HG03575 (cell line): ENCODE measurements around the gene TATDN2.

ENCODE experiments used
- ATAC-seq: cut with Tn5 transposase; IDR thresholded peaks from one replicate; pipeline ENCODE4 v1.9.1; 2021; ENCODE audit not compliant: unreplicated experiment, insufficient number of reproducible peaks, low FRiP score; ENCODE audit errors: extremely low read depth

Gene TATDN2

GRCh38 chr3:10234526-10235230 lies 13.6 kb upstream of the TATDN2 start:
- no peak for ATAC-seq

GRCh38 chr3:10235551-10235950 lies 12.7 kb upstream of the TATDN2 start:
- no peak for ATAC-seq

DNA sequence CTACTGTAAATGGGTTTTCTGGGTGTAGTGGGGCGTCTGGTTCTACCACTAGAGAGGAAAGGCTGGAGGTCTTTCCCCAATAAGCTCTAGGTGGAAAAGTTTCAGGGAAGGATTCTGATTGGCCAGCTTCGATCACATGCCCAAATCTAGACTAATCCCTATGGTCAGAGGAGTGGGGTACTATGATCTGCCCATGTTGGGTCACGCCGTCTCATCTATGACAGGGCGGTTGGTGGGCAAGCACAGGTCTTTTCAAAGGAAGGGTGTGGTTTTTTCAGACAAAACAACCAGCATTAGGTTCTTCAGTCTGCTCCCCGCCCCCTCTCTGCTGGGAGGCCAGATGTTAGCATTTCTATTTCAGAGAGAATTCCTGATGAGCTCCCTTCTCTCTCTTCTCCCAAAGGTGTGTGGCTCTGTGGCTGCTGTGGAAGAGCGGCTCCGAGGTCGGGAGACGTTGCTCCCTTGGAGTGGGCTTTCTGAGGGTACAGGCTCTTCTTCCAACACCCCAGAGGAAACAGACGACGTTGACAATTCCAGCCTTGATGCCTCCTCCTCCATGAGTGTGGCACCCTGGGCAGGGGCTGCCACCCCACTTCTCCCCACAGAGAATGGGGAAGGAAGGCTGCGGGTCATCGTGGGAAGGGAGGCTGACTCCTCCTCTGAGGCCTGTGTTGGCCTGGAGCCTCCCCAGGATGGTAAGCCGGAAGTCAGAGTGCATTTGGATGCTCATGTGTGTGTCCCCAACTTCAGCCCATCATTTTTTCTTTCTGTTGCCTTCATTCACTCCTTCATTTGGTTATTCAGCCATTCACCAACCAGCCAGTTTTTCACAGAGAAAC lies 9.7 kb upstream of the TATDN2 start:
- ATAC-seq, result no peak

DNA sequence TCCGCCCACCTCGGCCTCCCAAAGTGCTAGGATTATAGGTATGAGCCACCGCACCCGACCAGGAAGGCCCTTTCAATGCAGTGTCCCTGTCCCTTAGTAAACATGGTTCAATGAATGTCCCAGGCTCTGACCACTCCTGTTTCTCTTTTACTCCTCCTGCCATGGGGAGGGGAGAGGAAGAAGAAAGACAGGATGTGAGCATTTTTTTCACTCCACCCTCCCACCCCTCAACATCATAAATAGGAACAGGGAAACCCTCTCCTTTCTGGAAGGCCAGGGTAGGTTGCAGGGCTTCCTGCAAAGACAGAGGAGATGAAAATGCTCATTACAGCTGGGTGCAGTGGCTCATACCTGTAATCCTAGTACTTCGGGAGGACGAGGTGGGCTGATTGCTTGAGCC lies 7.5 kb upstream of the TATDN2 start:
- ATAC-seq, result no peak

- ATAC-seq, result no peak
These were observed 5.8 kb upstream of the TATDN2 start for GRCh38 chr3:10242182-10243065.

DNA sequence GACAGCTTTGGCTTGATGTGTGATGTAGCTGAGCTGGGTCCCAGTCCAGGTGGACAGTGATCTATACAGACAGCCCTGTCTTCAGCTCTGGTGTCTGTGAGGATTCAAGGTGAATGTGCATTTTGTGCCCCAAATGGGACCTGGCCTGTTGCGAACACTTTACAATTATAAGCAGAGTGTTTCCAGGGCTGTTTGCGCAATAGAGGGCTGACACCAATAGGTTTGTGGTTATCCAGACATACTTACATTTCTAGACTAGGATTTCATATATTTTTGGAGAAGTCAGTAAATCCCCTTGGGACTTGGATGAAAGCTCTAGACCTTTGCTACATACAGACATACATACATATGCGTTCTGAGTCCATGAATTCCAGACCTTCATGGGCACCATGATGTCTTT lies 4.2 kb upstream of the TATDN2 start:
- ATAC-seq, result no peak

DNA sequence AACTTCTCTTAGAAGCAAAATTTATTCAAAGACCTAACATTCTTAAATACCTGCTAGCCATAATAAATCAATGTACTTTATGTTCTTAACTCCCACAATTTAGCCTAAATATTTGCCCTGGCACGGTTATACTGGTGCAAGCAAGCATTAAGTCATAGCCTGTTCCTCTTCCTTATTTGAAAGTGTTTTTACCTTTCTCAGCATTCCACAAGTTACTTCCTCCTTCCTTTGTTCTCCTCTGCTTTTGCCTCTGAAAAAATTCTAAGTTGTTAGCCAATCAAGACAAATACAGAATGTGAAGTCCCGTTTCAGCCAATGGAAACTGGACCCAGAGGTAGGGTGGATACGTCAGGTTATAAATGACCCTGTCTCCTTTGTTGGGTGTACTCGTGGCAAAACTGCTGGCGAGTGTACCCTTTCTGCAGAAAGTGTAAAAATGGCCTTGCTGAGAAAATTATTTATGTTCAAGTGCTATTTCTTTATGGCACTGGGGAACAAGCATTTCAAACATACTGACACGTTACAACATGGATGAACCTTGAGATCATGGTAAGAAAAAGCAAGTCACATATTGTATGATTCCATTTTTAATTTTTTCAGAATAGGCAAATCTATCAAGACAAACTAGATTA lies 3.1 kb upstream of the TATDN2 start:
- no peak for ATAC-seq

GRCh38 chr3:10247679-10248183 lies 528 bp upstream of the TATDN2 start:
- no peak for ATAC-seq

- no peak for ATAC-seq
These were observed 907 bp downstream of the TATDN2 start for GRCh38 chr3:10248984-10249748.

GRCh38 chr3:10249833-10250232 lies 1.6 kb downstream of the TATDN2 start:
- ATAC-seq, result no peak

- ATAC-seq, result no peak
These were observed 2.7 kb downstream of the TATDN2 start for GRCh38 chr3:10251006-10251405.

- ATAC-seq, result no peak
These were observed 5.5 kb downstream of the TATDN2 start for GRCh38 chr3:10253731-10254130.

DNA sequence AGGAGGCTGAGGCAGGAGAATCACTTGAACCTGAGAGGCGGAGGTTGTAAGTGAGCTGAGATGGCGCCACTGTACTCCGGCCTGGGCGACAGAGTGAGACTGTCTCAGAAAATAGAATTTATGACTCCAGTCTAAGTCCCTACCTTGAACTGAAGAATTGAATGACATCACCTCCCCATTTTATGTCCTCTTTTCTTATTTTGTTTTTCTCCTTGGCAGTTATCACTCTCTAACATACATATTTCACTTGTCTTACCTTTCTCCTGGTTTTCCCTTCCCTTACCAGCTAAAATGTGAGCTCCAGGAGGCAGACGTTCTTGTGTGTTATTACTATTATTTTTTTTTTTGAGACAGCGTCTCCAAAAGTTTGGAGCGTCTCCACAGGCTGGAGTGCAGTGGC lies 7.6 kb downstream of the TATDN2 start:
- no peak for ATAC-seq

DNA sequence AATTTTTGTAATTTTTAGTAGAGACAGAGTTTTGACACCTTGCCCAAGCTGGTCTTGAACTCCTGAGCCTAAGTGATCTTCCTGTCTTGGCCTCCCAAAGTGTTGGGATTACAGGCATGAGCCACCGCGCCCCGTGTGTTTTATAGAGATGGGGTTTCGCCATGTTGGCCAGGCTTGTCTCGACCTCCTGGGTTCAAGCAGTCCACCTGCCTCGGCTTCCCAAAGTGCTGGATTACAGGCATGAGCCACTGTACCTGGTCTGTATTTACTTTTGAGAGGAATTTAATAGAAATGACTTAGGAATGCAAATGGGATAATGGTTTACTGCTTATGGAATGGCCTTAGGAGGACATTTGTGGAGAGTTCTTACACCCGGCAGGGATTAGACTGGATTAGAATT lies 10.8 kb downstream of the TATDN2 start:
- ATAC-seq, result no peak

DNA sequence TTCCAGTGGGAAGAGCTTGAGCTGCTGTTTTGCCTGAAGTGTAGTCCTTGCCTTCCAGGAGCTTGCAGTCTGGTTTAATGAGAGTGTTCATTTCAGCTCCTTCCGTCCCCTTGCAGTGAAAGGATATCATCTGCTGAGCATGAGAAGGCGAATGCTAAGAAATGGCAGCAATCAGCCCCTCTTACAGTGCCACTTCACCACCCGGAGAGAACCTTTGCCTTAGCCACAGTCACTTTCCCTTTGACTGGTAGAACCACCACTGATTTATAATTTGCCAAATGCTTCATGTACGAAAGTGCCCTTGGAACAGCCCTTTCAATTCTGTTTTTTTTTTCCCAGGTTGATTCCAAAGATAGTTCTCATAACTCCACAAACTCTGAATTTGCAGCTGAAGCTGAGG lies 11.5 kb downstream of the TATDN2 start:
- ATAC-seq, result no peak

DNA sequence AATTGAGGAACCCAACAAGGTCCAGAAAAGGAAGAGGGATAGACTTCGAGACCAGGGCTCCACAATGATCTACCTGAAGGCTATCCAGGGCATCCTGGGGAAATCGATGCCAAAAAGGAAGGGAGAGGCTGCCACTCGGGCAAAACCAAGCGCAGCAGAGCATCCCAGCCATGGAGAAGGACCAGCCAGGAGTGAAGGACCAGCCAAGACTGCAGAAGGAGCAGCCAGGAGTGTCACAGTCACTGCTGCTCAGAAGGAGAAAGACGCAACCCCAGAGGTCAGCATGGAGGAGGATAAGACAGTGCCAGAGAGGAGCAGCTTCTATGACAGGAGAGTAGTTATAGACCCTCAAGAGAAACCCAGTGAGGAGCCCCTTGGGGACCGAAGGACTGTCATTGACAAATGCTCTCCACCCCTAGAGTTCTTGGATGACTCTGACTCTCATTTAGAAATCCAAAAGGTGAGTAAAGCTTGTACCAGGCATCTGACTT lies 12.0 kb downstream of the TATDN2 start:
- ATAC-seq, result no peak

- ATAC-seq, result no peak
These were observed 13.8 kb downstream of the TATDN2 start for GRCh38 chr3:10262027-10262426.
